Neural progenitor cell (in vitro differentiated cells): Measurements from ENCODE around the gene TCERG1L. TPM values are rescaled to one million over a fixed set of nuclear protein-coding genes. Genes with fewer than 3 reads are reported as not detected.

Source experiments
- DNase-seq: peaks from one replicate; pipeline ENCODE4 v3.0.0-alpha.2; 2016; ENCODE audit warnings: low spot score
- H2AFZ ChIP-seq: fragments of 200-600 bp; sonication (generic); replicated peaks from 2 replicates; pipeline ENCODE4 v1.6.1; 2016; ENCODE audit warnings: antibody characterized with exemption
- H3F3A ChIP-seq: fragments of 200-600 bp; sonication (generic); 2 replicates; pipeline ENCODE4 v1.6.1; 2016; ENCODE audit warnings: antibody characterized with exemption, low read depth
- H3K27ac ChIP-seq: fragments of 200-600 bp; sonication (generic); 2 replicates; pipeline ENCODE4 v1.5.1; 2016; ENCODE audit warnings: mild to moderate bottlenecking
- H3K27me3 ChIP-seq: fragments of 200-600 bp; sonication (generic); 2 replicates; pipeline ENCODE4 v1.6.1; 2016; ENCODE audit warnings: mild to moderate bottlenecking, moderate library complexity
- H3K36me3 ChIP-seq: fragments of 200-600 bp; sonication (generic); 2 replicates; pipeline ENCODE4 v1.5.1; 2016
- H3K4me1 ChIP-seq: fragments of 200-600 bp; sonication (generic); 2 replicates; pipeline ENCODE4 v1.6.1; 2016; ENCODE audit warnings: mixed run types
- H3K4me2 ChIP-seq: fragments of 200-600 bp; sonication (generic); 2 replicates; pipeline ENCODE4 v1.6.1; 2016
- H3K4me3 ChIP-seq: fragments of 200-600 bp; sonication (generic); 2 replicates; pipeline ENCODE4 v1.5.1; 2016
- H3K79me2 ChIP-seq: fragments of 200-600 bp; sonication (generic); 2 replicates; pipeline ENCODE4 v1.6.1; 2016; ENCODE audit warnings: low read depth
- H3K9ac ChIP-seq: fragments of 200-600 bp; sonication (generic); 2 replicates; pipeline ENCODE4 v1.6.1; 2016
- H3K9me3 ChIP-seq: fragments of 200-600 bp; sonication (generic); 2 replicates; pipeline ENCODE4 v1.5.1; 2016; ENCODE audit warnings: low read depth
- H4K20me1 ChIP-seq: fragments of 200-600 bp; sonication (generic); 2 replicates; pipeline ENCODE4 v1.6.1; 2016; ENCODE audit warnings: low read depth
- H3K27ac Mint-ChIP-seq: 3 replicates; pipeline ENCODE4 v1.8.0; 2021; ENCODE audit warnings: mixed read lengths
- H3K27me3 Mint-ChIP-seq: 2 replicates; pipeline ENCODE4 v1.8.0; 2022; ENCODE audit warnings: low read depth, mild to moderate bottlenecking, inconsistent platforms, moderate library complexity, mixed read lengths; ENCODE audit not compliant: insufficient read depth
- H3K36me3 Mint-ChIP-seq: 3 replicates; pipeline ENCODE4 v1.8.0; 2021; ENCODE audit warnings: mixed read lengths
- H3K4me1 Mint-ChIP-seq: 3 replicates; pipeline ENCODE4 v1.8.0; 2021; ENCODE audit warnings: mixed read lengths
- H3K4me3 Mint-ChIP-seq: 3 replicates; pipeline ENCODE4 v1.8.0; 2021; ENCODE audit warnings: mild to moderate bottlenecking, moderate library complexity, mixed read lengths
- H3K9me3 Mint-ChIP-seq: 3 replicates; pipeline ENCODE4 v1.8.0; 2020; ENCODE audit warnings: mixed read lengths
- CTCF ChIP-seq: fragments of 200-600 bp; sonication (generic); IDR thresholded peaks from 2 replicates; pipeline ENCODE4 v1.5.1; 2017; ENCODE audit warnings: antibody characterized with exemption, mild to moderate bottlenecking
- EZH2 ChIP-seq: fragments of 200-600 bp; sonication (generic); IDR thresholded peaks from 2 replicates; pipeline ENCODE4 v1.6.1; 2017; ENCODE audit warnings: antibody characterized with exemption, mild to moderate bottlenecking, moderate library complexity
- EZH2phosphoT487 ChIP-seq: fragments of 200-600 bp; sonication (generic); IDR thresholded peaks from 2 replicates; pipeline ENCODE4 v1.6.1; 2017; ENCODE audit warnings: antibody characterized with exemption
- total RNA-seq: library from RNA; depleted of rRNA; stranded (reverse); fragments of >200 nt; gene quantifications from 2 replicates; pipeline ENCODE4 v1.2.3, GENCODE V29; 2015; ENCODE audit warnings: low replicate concordance

TCERG1L gene
- total RNA-seq, 1 donor from 2014 or later: 1.8 TPM

- Histone ChIP-seq H2AFZ (no peak overlapping the region), H3K4me2 (no peak overlapping the region), H3K4me3 (no peak overlapping the region), H3K4me1 (peaks cover 11% of the 10 kb centered on the region), H3K9me3 (no peaks in the 10 kb centered on the region), H3K36me3 (no peaks in the 10 kb centered on the region), H3K79me2 (no peaks in the 10 kb centered on the region), H3K27ac (no peak overlapping the region), H4K20me1 (peaks cover 9% of the 10 kb centered on the region), H3F3A (peaks cover 16% of the 10 kb centered on the region), H3K27me3 (peaks cover 40% of the 10 kb centered on the region), H3K9ac (no peak overlapping the region)
- no peak for TF ChIP-seq EZH2
- TF ChIP-seq EZH2phosphoT487: no peak
- no peak for TF ChIP-seq CTCF
- no peaks in the 10 kb centered on the region for H3K36me3 Mint-ChIP-seq
- H3K4me1 Mint-ChIP-seq: peaks cover 24% of the 10 kb centered on the region
- H3K27ac Mint-ChIP-seq: no peak overlapping the region
- no peak for DNase-seq
- no peaks in the 10 kb centered on the region for H3K9me3 Mint-ChIP-seq
- H3K27me3 Mint-ChIP-seq: peaks cover 32% of the 10 kb centered on the region
- H3K4me3 Mint-ChIP-seq: no peak overlapping the region
These were observed 2.6 kb upstream of the TCERG1L start for GRCh38 chr10:131314148-131314547.

GRCh38 chr10:131313377-131313776, 1.9 kb upstream of the TCERG1L start:
- H3K9me3 Mint-ChIP-seq: no peaks in the 10 kb centered on the region
- peaks cover 34% of the 10 kb centered on the region for H3K27me3 Mint-ChIP-seq
- Histone ChIP-seq H3K9me3 (no peaks in the 10 kb centered on the region), H3K4me3 (no peak overlapping the region), H3K79me2 (no peaks in the 10 kb centered on the region), H4K20me1 (peaks cover 9% of the 10 kb centered on the region), H3K36me3 (no peaks in the 10 kb centered on the region), H3F3A (peaks cover 16% of the 10 kb centered on the region), H2AFZ (no peak overlapping the region), H3K4me1 (peaks cover 5% of the 10 kb centered on the region), H3K27me3 (peaks cover 40% of the 10 kb centered on the region), H3K9ac (no peak overlapping the region), H3K27ac (no peak overlapping the region), H3K4me2 (no peak overlapping the region)
- no peak overlapping the region for H3K27ac Mint-ChIP-seq
- DNase-seq: no peak
- H3K36me3 Mint-ChIP-seq: no peaks in the 10 kb centered on the region
- peaks cover 17% of the 10 kb centered on the region for H3K4me1 Mint-ChIP-seq
- peak overlapping the region; percentile 71 for H3K4me3 Mint-ChIP-seq
- no peak for TF ChIP-seq CTCF
- TF ChIP-seq EZH2: no peak
- TF ChIP-seq EZH2phosphoT487: no peak

GRCh38 chr10:131312478-131312836, 936 bp upstream of the TCERG1L start:
- Histone ChIP-seq H3K9me3 (no peaks in the 10 kb centered on the region), H3K9ac (no peak overlapping the region), H4K20me1 (peaks cover 9% of the 10 kb centered on the region), H3K4me3 (peak overlapping the region; percentile 58), H3F3A (peaks cover 16% of the 10 kb centered on the region), H2AFZ (peak overlapping the region; percentile 97), H3K4me2 (peak overlapping the region; percentile 82), H3K36me3 (no peaks in the 10 kb centered on the region), H3K79me2 (no peaks in the 10 kb centered on the region), H3K4me1 (peaks cover 5% of the 10 kb centered on the region), H3K27me3 (peaks cover 40% of the 10 kb centered on the region), H3K27ac (no peak overlapping the region)
- H3K9me3 Mint-ChIP-seq: no peaks in the 10 kb centered on the region
- H3K4me3 Mint-ChIP-seq: peak overlapping the region; percentile 71
- H3K27ac Mint-ChIP-seq: no peak overlapping the region
- H3K36me3 Mint-ChIP-seq: no peaks in the 10 kb centered on the region
- peak; percentile 94 for DNase-seq
- peaks cover 31% of the 10 kb centered on the region for H3K27me3 Mint-ChIP-seq
- H3K4me1 Mint-ChIP-seq: peaks cover 17% of the 10 kb centered on the region
- peak; percentile 94 for TF ChIP-seq CTCF
- TF ChIP-seq EZH2: no peak

GRCh38 chr10:131311402-131311660, 190 bp downstream of the TCERG1L start:
- Histone ChIP-seq H3K4me1 (peaks cover 5% of the 10 kb centered on the region), H3K9ac (no peak overlapping the region), H3K27me3 (peaks cover 40% of the 10 kb centered on the region), H3F3A (peaks cover 16% of the 10 kb centered on the region), H3K36me3 (no peaks in the 10 kb centered on the region), H2AFZ (peak overlapping the region; percentile 81), H3K4me2 (peak overlapping the region; percentile 97), H3K79me2 (no peaks in the 10 kb centered on the region), H3K4me3 (peak overlapping the region; percentile 70), H3K27ac (no peak overlapping the region), H3K9me3 (no peaks in the 10 kb centered on the region), H4K20me1 (peaks cover 9% of the 10 kb centered on the region)
- H3K9me3 Mint-ChIP-seq: no peaks in the 10 kb centered on the region
- H3K4me3 Mint-ChIP-seq: no peak overlapping the region
- H3K27me3 Mint-ChIP-seq: peaks cover 31% of the 10 kb centered on the region
- H3K27ac Mint-ChIP-seq: no peak overlapping the region
- no peaks in the 10 kb centered on the region for H3K36me3 Mint-ChIP-seq
- no peak for TF ChIP-seq EZH2
- no peak for TF ChIP-seq EZH2phosphoT487
- TF ChIP-seq CTCF: no peak
- no peak for DNase-seq
- H3K4me1 Mint-ChIP-seq: peaks cover 17% of the 10 kb centered on the region
